CD4-positive, alpha-beta T cell treated with Interleukin-15 for 4 hours (primary cell): ENCODE data around the gene MYRF.

Experiments
- DNase-seq: peaks from one replicate; pipeline ENCODE4 v3.0.0-alpha.2; 2020; ENCODE audit warnings: low spot score

MYRF gene

DNA sequence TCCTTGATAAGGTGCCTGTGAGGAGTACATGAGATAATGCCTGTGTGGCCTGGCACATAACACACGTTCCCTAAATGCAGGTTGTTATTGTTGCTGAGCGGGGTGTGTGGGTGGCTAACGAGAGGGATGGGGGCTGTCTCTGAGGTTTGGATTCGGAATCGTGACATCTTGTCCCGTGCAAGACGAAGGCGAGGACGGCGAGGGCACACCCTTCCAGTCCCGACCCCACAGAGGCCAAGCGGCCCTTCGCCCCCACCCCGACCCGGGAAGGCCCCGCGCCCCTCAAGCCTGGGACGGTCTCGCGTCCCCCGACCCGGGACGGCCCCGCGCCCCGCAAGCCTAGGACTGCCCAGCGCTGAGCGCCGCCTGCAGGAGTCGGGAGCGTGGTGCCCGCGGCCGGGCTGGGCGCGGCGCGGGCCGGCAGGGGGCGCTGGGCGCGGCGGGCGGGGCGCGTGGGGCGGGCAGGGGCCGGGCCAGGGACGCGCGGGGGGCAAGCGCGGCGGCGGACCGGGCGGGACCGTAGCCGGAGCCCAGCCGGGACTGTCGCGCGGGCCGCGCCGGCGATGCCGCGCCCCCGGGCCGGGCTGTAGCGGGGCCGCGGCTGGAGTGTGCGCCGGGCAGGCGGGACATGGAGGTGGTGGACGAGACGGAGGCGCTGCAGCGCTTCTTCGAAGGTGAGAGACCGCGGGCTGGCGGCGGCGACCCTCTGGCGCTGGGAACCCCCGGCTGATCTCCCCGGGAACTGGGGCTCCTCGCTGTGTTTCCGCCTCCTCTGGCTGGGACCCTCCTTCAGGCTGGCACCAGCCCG lies at the start of gene MYRF:
TSS of gene MYRF (plus strand) at position 520 of the 808 bp plus-strand sequence. CDS start at position 629, 109 bp downstream.
- peak; percentile 52 for DNase-seq

DNA sequence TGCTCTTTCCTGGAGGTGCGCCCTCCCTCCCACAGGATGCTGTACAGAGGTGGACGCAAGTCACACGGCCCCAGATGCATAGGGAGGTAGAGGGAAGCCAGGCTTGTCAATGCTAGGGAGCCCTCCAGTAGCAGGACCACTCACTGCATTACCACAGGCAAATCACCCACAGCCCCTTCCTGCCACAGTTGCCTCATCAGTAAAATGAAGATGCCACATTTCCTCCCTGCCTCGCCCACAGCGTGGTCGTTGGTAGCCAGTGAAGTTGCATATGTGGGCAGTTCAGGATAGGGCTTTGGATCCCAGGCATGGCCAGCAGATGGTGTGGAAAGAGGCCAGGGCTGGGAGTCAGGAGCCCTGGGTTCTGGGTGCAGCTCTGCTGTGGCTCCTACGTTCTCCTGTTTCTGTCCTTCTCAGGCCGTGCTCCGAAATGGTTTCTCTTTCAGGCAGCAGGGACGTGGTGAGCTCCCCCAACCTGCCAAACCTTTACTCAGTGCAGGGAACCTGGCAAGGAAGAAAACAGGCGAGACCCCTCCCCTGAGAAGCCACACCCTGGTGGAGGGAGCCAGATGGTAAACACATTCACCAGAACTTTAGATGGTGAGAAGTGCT lies 49.6 kb upstream of the MYRF start:
- DNase-seq, result no peak

DNA sequence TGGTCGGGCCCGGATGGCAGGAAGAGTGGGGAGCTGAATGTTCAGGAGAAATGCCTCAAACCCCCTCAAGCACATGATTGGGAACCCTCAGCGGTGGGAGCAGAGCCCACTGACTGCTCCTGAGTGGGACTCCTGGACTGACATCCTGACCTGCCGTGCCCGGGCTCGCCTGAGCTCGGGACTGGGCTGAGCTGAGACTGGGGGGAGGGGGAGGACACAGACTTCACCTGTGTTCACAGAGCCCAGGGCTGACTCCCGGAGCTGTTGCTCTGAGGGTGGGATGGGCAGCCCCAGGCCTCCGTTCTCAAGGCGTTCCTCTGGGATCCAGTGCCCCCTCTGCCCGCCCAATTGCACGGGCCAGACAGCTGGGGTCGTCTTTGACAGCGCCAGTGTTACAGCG lies 47.6 kb upstream of the MYRF start:
- DNase-seq, result no peak

DNA sequence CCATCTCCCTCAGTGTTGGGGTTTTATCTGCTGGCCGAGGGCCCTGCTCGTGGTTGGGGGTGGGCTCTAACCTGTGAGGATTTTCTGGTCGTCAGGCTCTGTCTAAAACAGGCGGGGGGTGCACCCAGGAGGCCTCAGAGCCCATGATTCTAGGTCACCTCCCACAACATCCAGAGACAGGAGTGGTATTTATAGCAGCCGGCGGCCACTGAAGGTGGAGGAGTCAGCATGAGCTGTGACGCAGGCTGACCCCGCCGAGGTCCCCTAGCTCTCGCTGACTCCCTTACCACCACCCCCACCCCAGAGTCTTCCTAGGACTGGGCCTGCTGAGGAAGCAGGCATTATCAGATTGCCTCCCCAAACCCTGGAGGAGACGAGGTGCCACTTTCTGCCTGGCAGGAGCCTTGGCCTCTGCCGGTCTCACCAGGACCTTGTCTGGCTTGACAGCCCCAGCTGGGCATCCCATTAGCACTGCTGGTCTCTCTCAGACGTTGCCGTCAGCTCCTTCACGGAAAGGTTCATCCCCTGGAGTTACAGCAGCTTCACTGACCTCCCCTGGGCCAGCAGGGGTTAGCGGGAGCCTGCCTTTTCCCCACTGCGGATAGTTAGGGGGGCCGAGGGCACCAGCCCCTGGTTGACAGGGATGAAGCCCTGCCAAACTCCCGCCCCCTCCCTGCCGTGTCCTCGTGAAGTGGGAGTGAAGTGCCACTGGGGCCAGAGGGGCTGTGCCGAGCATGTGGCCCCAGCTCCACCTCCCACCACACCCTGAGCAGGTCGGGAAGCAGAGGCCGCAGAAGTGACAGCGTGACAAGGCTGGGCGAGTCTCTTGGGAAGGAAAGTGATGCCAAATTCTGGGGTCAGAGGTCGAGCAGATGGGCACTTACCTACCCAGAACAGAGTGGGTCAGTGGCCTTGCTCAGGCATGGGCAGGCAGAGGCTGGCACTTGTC lies 45.7 kb upstream of the MYRF start:
- no peak for DNase-seq

DNA sequence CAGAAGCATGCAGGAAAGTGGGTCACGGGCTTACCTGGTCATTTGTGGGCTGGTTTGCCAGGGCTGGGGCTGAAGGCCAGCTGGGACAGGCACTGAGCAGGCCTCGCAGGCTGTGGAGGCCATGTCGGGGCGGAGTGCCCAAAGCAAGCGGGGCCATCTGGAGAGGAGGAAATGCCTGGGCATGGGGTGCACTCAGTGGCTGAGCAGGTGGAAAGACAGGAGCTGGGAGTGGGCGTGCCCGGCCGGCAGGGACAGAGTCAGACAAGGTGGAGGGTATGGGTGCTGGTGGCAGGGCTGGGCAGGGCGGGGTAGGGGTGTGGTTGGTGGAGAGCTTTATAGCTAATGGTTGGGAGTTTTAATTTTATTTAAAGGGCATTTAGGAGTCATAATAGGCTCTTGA lies 44.9 kb upstream of the MYRF start:
- no peak for DNase-seq

DNA sequence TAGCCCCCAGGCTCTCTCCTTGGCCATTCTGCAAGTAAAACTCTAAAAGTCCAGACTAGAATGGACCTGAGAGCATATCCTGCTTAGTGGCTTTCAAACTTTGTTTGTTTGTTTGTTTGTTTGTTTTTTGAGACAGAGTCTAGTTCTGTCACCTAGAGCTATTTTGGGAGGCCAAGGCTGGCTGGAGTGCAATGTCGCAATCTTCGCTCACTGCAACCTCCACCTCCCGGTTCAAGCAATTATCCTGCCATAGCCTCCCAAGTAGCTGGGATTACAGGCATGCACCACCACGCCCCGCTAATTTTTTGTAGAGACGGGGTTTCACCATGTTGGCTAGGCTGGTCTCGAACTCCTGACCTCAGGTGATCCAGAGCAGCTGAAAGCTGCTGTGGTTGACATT lies 43.3 kb upstream of the MYRF start:
- DNase-seq, result no peak

DNA sequence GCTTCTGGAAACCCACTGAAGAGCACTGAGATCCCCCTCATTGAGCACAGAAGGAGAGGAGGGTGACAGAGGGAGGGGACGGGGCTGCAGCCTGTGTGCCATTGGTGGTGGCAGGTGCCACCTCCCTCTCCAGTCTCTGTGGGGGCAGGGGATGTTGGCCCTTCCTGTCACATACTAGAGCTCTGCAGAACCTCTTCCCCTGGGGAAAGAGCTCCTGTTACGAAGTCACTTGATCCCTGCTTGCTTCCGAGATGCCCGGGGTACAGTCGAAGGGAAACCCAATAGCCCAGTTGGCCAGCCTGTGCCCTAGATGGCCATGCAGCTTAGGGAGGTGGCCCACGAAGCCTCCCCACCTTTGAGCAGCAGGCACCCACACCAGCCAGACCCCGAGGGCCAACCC lies 42.9 kb upstream of the MYRF start:
- no peak for DNase-seq

DNA sequence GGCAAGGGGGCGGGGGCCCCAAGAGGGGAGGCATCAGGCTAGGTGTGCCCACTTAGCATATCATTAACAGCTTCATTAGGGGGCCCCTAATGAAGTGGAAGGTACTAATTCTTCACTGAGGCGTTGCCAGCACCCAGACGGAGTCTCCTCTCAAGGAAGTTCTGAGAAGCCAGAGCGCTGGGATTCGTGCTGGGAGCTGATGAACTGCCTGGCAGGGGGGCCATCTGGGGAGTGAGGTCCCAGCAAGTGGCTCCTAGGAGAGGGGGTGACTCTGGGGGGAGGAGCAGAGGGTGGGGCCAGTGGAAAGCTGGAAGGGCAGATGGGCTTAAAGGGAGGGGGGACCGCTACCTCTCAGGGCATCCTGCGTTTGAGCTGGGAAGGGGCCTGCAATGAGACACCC lies 42.4 kb upstream of the MYRF start:
- DNase-seq, result no peak

DNA sequence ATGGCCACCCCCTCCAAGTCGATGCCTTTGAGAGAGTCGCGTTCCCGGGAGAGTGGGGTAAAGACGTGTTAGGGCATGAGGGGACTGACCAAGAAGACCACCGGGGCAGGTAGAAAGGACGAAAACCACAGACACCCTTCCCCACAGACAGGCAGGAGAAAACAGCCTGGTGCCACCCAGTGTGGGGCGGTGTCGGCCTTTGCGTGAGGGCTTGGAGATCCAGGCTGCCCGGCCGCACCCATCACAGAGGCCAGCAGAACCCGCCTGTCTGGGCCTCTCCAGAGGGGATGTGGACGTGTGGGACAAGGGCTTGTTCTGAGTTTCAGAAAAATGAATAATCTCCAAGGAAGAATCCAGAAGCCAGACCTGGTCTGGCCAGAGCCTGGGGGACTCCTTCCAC lies 41.4 kb upstream of the MYRF start:
- DNase-seq, result no peak

DNA sequence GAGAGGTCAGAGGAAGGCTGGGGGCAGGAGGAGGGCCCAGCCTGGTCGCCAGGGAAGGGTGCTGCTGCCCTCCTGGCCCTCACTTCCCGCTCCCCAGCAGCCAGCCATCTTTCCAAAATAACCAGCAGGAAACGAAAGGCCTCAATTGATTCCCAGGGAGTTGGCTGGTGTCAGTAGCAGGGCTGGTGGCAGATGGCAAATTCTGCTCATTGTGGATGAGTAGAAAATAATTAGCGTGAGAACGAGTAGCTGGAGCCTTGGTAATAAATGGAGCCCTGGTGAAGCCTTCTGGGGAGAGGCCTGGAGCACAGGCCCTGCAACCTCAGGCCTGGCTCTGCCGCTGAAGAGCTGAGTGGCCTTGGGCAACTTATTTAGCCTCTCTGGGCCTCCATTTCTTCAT lies 40.9 kb upstream of the MYRF start:
- DNase-seq, result no peak

DNA sequence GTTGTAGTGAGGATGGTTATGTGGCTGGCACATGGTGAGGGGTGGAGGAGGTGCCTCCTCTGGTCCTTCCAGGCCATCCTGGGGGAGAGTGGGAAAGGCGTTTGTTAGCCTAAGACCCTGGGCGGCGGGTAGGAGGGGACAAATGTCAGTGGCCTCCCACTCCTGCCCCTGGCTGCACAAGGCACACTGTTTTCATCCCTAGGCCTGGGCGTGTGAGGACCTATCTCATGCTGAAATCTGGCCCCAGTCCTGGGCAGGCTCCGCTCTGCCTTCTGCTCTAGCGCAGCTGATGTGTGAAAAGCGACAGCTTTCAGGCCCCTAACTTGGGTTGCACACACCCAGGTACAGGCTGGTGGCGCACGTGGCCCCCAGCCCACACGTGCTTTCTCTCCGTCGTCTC lies 40.1 kb upstream of the MYRF start:
- no peak for DNase-seq

DNA sequence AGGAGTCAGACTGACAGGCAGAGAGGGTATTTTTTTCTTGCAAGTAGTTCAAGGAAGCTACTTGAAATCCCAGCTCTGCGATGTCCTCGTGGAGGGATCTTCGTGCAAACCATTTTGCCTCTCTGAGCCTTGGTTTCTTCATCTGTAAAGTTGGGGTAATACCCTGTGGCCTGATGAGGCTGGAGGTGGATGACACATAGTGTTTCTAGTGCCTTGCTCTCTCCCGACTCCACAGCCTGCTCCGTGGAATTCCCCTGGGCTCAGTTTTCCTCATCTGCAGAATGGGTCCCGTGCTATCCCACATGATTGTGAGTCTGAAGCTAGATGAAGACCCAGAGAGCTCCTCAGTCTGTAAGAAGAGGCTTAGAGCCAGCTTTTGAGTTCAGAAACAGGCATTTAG lies 39.6 kb upstream of the MYRF start:
- no peak for DNase-seq

DNA sequence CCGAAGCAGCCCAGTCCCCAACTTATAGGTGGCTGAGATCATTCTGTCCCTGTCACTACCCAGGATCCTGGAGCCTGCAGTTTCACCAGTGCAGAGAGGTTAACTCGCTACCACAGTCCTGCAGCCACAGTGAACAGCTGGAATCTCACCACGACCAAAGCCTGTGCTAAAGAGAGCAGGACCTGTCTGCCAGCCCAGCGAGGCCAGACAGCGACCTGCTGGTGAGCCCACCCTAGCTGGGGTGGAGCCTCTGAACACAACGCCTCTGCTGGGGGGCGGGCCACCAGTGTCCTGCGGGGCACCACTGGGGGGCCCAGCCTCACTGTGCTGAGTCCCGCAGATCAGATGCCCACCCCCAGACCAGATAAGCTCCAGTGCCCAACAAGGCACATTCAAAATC lies 39.0 kb upstream of the MYRF start:
- no peak for DNase-seq

DNA sequence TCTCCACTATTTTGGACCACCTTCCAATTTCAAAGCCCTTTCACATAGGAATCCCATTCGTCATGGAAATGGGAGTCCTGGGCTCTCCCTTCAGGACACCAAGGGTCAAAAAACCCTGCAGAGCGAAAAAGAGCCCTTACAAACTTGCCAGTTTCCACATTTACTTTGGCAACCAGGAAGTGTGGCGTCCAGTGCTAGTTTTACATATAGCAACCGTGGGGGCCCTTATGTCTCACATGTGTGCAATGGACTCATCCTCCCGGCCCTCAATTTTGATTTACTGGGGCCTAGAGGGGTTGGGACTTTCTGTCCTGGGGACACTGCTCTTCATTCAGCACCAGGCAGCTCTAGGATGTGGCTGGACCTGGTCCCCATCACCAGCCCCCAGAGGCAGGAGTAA lies 38.5 kb upstream of the MYRF start:
- DNase-seq, result no peak

DNA sequence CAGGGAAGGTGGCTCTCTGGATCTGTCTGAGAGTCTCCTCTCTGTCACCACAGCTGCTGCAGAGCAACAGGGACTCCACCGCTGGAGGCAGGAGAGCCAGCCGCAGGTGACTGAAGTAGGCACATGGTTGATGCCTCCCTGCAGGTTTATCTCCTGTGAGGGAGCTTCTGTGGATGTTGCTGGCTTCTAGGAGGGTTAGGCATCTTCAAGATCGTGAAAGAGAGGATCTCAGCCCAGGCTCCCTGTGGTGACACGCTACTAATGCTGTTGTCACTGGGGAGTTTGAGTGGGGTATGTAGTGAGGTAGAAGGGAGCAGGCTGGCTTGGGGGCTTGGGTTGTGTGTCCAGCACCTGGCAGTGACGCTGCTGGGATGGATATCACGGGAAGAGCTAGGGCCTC lies 38.1 kb upstream of the MYRF start:
- DNase-seq, result no peak

DNA sequence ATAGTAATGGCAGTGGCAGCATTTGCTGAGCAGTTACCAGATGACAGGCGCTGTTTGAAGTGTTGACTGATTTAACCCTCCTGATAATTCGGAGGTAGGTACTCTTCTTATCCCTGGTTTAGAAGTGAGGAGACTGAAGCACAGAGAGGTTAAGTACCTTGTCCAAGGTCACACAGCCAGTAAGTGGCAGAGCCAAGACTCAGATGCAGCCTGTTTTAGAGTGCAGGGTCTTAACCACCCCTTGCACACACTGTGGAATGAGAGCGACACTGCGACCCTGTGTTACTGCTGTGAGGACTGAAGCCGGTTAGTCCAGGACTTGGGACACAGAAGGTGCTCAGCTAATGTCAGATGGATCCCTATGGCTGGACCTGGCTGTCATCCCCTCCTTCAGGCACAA lies 37.5 kb upstream of the MYRF start:
- no peak for DNase-seq

DNA sequence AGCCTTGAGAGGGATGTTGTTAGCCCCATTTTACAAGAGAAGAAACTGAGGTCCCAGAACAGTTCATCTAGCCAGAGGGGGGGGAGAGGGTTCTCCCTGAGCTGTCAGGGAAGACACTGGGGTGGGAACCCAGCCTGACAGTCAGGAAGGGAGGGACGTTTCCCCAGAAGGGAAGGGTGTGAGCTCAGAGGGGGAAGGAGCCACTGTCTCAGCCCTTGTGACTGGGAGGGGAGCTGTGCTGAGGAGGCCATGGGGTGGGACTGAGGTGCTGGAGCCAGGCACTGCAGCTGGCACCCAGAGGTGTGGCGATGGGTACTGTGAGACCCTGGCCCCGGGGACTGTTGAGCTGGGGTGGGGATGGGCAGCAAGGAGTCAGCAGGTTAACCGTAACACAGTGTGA lies 36.6 kb upstream of the MYRF start:
- DNase-seq, result no peak

DNA sequence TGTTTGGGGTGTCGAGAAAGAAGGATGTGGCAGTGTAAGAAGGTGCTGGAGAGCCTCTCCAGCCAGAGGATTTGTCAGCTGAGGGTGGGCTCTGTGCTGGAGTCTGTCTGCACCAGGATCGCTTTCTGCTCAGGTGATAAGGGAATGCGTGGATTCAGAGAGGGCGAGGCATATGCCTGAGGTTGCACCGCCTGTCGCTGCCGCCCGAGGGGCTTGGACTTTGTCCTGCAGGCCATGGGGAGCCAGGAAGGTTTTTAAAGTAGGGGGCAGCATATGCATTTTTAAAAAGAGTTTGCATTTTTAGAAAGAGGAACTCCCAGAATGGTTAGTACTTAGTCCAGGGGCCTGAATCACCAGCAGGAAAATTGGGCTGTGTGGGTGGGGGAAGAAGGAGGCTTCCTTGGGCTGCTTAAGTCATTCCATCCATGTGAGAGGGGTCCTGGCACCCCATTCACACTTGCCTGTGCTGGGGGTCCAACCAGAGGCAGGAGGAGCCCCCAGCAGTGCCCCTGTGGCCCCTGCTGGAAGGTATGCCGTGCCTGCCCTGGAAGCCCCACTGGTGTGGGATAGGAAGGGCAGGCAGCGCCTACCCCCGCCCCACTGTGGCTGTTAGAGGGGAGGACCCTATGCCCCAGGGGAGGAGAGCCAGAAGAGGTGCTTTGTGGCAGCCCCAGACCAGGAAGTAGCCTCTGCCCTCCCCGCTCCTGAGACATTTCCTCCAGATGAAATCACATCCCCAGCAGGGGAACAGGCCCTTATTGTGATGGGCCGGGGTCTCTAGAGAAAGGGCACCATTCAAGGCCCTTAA lies 35.8 kb upstream of the MYRF start:
- DNase-seq, result no peak

DNA sequence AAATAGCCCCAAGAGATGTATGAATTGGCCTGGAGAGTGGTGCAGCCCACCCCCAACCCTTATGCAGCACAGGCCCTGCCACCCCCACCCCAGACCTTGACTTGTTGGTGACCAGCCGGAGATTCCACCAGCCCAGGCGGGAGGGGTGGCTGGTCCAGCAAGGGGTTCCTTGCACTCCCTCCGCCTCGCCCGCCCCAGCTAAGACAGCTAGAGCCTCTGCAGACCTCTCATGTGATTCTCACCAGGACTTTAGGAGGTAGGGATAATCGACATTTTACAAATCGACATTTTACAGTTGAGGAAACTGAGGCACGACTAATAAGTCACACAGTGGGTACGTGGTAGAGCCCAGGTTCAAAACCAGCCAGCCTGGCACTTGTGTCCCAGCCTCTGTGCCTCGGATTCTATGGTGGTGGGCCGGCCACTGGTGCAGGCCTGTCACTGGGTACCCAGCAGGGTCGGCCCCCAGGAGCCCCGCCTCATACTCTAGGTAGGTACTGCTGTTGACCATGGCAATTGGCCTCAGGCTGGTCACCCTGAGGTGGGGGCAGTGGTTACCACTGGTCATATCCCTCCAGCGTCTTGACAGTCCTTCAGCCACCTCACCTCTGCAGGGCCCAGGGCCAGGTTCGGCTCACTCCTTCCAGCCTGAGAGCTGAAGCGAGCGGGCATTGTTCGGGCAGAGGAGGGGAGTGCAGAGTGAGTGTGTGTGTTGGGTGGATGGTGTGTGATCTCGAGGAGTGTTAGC lies 35.0 kb upstream of the MYRF start:
- no peak for DNase-seq

DNA sequence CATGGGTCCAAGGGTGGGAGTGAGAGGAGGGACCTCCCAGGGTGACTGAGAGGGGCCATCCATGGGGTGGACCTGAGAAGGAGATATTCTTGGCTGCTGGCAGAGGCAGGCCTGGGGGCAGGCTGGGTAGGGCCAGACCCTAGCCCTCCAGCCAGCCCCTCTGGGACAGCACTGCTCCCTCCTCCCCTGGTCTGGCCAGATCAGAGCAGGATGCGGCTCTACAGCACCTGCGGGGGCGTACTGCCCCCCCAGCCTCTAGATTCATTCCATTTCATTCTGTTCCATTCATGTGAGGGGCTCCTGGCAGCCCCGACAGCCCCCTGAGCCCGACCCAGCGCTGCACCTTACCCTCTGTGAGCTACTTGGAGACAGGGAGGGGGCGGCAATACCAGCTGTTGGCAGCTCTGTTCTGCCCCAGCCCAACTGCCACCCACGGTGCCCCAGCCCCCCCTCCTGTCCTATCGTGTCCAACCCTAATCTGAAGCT lies 34.3 kb upstream of the MYRF start:
- no peak for DNase-seq
